Measurements from ENCODE around the gene ZYG11A. TPM values are rescaled to one million over a fixed set of nuclear protein-coding genes. Genes with fewer than 3 reads are reported as not detected.
A peak's percentile ranks its signal among the peaks of the same experiment; 100 is the strongest.
"Not testable (repeated sequence)": the region's sequence is repeated elsewhere in the genome, so short reads cannot be mapped to it uniquely, and the experiment has no call there.

The ZYG11A gene
- total RNA-seq (2014; rRNA removed; shearing (Covaris generic)) (0.51 TPM in 1 of 2 replicates, not detected in the other), polyA plus RNA-seq (2016; fragmentation: Nextera tagmentation; extraction: Ambion mirVana) (0.04 TPM in 1 of 2 replicates, not detected in the other)

- DNase-seq: peak; percentile 87
- H3K79me2 ChIP-seq (ENCODE audit: insufficient read depth): no peaks in the 10 kb centered on the region
- H2AFZ ChIP-seq: peak within 1 kb of the TSS; percentile 85
- H3K27me3 ChIP-seq (replicated peaks; ENCODE audit: insufficient read depth): 0 out of 2 replicates have a peak, but pooled peaks cover 2% of the 10 kb centered on the region
- no peak within 1 kb of the TSS for H3K9ac ChIP-seq
- H4K20me1 ChIP-seq (ENCODE audit: insufficient read depth): no peaks in the 10 kb centered on the region
- TF ChIP-seq EZH2 (IDR thresholded peaks at IDR 0.05; ENCODE audit: insufficient read depth, poor library complexity, severe bottlenecking) (no peak), EZH2phosphoT487 (IDR thresholded peaks at IDR 0.05; ENCODE audit: insufficient read depth, low read depth) (no peak)
- no peaks in the 10 kb centered on the region for H3K9me2 ChIP-seq (ENCODE audit: insufficient read depth)
- H3K9me3 ChIP-seq (ENCODE audit: low read depth): no peaks in the 10 kb centered on the region
- no peak within 1 kb of the TSS for H3K27ac ChIP-seq
- WGBS, 2 experiments (ENCODE audit: low coverage in 1 of 2, low lambda C conversion rate in 2 of 2, missing lambda C conversion rate in 2 of 2): 5 to 9% methylated on average over 48 to 68 of the region's 88 CpGs
- peak within 1 kb of the TSS; percentile 63 for H3K4me3 ChIP-seq
- no peaks in the 10 kb centered on the region for H3K36me3 ChIP-seq (ENCODE audit: low read depth)
- H3F3A ChIP-seq (ENCODE audit: insufficient read depth): no peaks in the 10 kb centered on the region
- peak within 1 kb of the TSS; percentile 59 for H3K4me2 ChIP-seq (ENCODE audit: unreplicated experiment)
- no peaks in the 10 kb centered on the region for H3K4me1 ChIP-seq (ENCODE audit: insufficient read depth)
- in situ Hi-C loops (cut with MboI): no loop called here
Observed at GRCh38 chr1:52842643-52843310, at the start of gene ZYG11A. ZYG11A (plus strand) TSS chr1:52842760; CDS start chr1:52842884, 124 bp downstream.

GRCh38 chr1:52793717-52794116, 48.8 kb upstream of the ZYG11A start:
- H3K79me2 ChIP-seq (ENCODE audit: insufficient read depth); H3K9me2 ChIP-seq (ENCODE audit: insufficient read depth); H3K4me1 ChIP-seq (ENCODE audit: insufficient read depth); H3K4me3 ChIP-seq; DNase-seq; H3F3A ChIP-seq (ENCODE audit: insufficient read depth); H3K9me3 ChIP-seq (ENCODE audit: low read depth); H3K27ac ChIP-seq; H4K20me1 ChIP-seq (ENCODE audit: insufficient read depth); H3K9ac ChIP-seq; H3K4me2 ChIP-seq (ENCODE audit: unreplicated experiment); H2AFZ ChIP-seq; in situ Hi-C loops (cut with MboI); H3K27me3 ChIP-seq (replicated peaks; ENCODE audit: insufficient read depth): not testable (repeated sequence)
- peaks cover 21% of the 10 kb centered on the region for H3K36me3 ChIP-seq (ENCODE audit: low read depth)
- WGBS, 2 experiments (ENCODE audit: low coverage in 1 of 2, low lambda C conversion rate in 2 of 2, missing lambda C conversion rate in 2 of 2): 91 to 95% methylated on average over 6 to 7 of the region's 7 CpGs

- Histone ChIP-seq H3K27ac (no peak overlapping the region), H3K27me3 (replicated peaks; ENCODE audit: insufficient read depth) (no peaks in the 10 kb centered on the region), H4K20me1 (ENCODE audit: insufficient read depth) (no peaks in the 10 kb centered on the region), H3K4me2 (ENCODE audit: unreplicated experiment) (no peak overlapping the region), H3K4me1 (ENCODE audit: insufficient read depth) (no peaks in the 10 kb centered on the region), H3K9me2 (ENCODE audit: insufficient read depth) (no peaks in the 10 kb centered on the region), H3K4me3 (no peak overlapping the region), H3K9me3 (ENCODE audit: low read depth) (no peaks in the 10 kb centered on the region), H3K79me2 (ENCODE audit: insufficient read depth) (no peaks in the 10 kb centered on the region), H3F3A (ENCODE audit: insufficient read depth) (no peaks in the 10 kb centered on the region), H2AFZ (no peak overlapping the region), H3K9ac (no peak overlapping the region), H3K36me3 (ENCODE audit: low read depth) (peaks cover 13% of the 10 kb centered on the region; the same call in 1 of the 2 replicates)
- WGBS, 2 experiments (ENCODE audit: low coverage in 1 of 2, low lambda C conversion rate in 2 of 2, missing lambda C conversion rate in 2 of 2): 97 to 99% methylated on average over 3 of the region's 3 CpGs
- no peak for DNase-seq
- TF ChIP-seq EZH2 (IDR thresholded peaks at IDR 0.05; ENCODE audit: insufficient read depth, poor library complexity, severe bottlenecking): no peak
- no peak for TF ChIP-seq EZH2phosphoT487 (IDR thresholded peaks at IDR 0.05; ENCODE audit: insufficient read depth, low read depth)
- in situ Hi-C loops (cut with MboI): no loop called here
Observed at GRCh38 chr1:52795464-52795863, 47.1 kb upstream of the ZYG11A start.

DNA sequence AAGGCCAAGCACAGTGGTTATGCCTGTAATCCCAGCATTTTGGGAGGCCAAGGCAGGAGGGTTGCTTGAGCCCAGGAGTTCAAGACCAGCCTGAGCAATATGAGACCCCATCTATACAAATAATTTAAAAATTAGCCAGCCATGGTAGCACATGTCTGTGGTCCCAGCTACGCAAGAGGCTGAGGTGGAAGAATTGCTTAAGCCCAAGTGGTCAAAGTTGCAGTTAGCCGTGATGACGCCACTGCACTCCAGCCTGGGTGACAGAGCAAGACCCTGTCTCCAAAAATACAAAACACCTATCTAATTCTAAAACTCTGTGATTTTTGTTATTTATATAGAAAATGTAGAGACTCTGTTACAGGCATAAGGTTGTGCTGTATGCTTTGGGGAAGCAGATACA, 44.2 kb upstream of the ZYG11A start:
- H3K27me3 ChIP-seq (replicated peaks; ENCODE audit: insufficient read depth): no peaks in the 10 kb centered on the region
- H3K27ac ChIP-seq: no peak overlapping the region
- H3K9me3 ChIP-seq (ENCODE audit: low read depth): no peaks in the 10 kb centered on the region
- H3K4me1 ChIP-seq (ENCODE audit: insufficient read depth): peaks cover 4% of the 10 kb centered on the region; the same call in 1 of the 2 replicates
- no peaks in the 10 kb centered on the region for H3F3A ChIP-seq (ENCODE audit: insufficient read depth)
- H3K9ac ChIP-seq: no peak overlapping the region
- no peak overlapping the region for H3K4me3 ChIP-seq
- no peak for DNase-seq
- no peak overlapping the region for H2AFZ ChIP-seq
- H3K4me2 ChIP-seq (ENCODE audit: unreplicated experiment): no peak overlapping the region
- peaks cover 27% of the 10 kb centered on the region for H3K36me3 ChIP-seq (ENCODE audit: low read depth)
- H3K79me2 ChIP-seq (ENCODE audit: insufficient read depth): no peaks in the 10 kb centered on the region
- 98 to 100% methylated on average over 3 of the region's 3 CpGs for WGBS, 2 experiments (ENCODE audit: low coverage in 1 of 2, low lambda C conversion rate in 2 of 2, missing lambda C conversion rate in 2 of 2)
- H3K9me2 ChIP-seq (ENCODE audit: insufficient read depth): no peaks in the 10 kb centered on the region
- in situ Hi-C loops (cut with MboI): no loop called here
- no peaks in the 10 kb centered on the region for H4K20me1 ChIP-seq (ENCODE audit: insufficient read depth)
- TF ChIP-seq EZH2 (IDR thresholded peaks at IDR 0.05; ENCODE audit: insufficient read depth, poor library complexity, severe bottlenecking) (no peak), EZH2phosphoT487 (IDR thresholded peaks at IDR 0.05; ENCODE audit: insufficient read depth, low read depth) (no peak)

Data from GM23248 (cell line).